Mammary epithelial cell (primary cell): ENCODE results near the gene KNSTRN.

ENCODE experiments used
- EZH2 ChIP-seq: IDR thresholded peaks from 2 replicates; pipeline ENCODE4 v1.6.1; 2012; ENCODE audit warnings: low read length, inconsistent platforms, borderline replicate concordance
- TF ChIP-seq, protein P1 (sequence below), 2 donors: IDR thresholded peaks in 1 of 2; conservative IDR thresholded peaks in 1 of 2; 2 replicates each; pipeline ENCODE4 v1.5.1; 2011 to 2012; ENCODE audit warnings: inconsistent platforms in 2 of 2, low read length in 2 of 2, mild to moderate bottlenecking in 2 of 2, control low read depth in 1 of 2, low read depth in 1 of 2; ENCODE audit not compliant: insufficient read depth in 1 of 2; ENCODE audit errors: extremely low read depth in 1 of 2

GRCh38 chr15:40364251-40364650 lies 18.3 kb upstream of the KNSTRN start:
- TF ChIP-seq, protein P1, sequence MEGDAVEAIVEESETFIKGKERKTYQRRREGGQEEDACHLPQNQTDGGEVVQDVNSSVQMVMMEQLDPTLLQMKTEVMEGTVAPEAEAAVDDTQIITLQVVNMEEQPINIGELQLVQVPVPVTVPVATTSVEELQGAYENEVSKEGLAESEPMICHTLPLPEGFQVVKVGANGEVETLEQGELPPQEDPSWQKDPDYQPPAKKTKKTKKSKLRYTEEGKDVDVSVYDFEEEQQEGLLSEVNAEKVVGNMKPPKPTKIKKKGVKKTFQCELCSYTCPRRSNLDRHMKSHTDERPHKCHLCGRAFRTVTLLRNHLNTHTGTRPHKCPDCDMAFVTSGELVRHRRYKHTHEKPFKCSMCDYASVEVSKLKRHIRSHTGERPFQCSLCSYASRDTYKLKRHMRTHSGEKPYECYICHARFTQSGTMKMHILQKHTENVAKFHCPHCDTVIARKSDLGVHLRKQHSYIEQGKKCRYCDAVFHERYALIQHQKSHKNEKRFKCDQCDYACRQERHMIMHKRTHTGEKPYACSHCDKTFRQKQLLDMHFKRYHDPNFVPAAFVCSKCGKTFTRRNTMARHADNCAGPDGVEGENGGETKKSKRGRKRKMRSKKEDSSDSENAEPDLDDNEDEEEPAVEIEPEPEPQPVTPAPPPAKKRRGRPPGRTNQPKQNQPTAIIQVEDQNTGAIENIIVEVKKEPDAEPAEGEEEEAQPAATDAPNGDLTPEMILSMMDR (conservative IDR thresholded peaks at IDR 0.05 in 1 of 2, IDR thresholded peaks at IDR 0.05 in 1 of 2; ENCODE audit: extremely low read depth in 1 of 2, insufficient read depth in 1 of 2, low read depth in 1 of 2, low read length in 2 of 2), result no peak
- no peak for TF ChIP-seq EZH2
